Body of pancreas (tissue), 4 donors: ENCODE measurements around the gene FOXP1. TPM values are rescaled to one million over a fixed set of nuclear protein-coding genes. Genes with fewer than 3 reads are reported as not detected.

Experiments used
- ATAC-seq: fragments of 150-250 bp; one replicate; pipeline ENCODE4 v1.9.1; 2016
- DNase-seq, 4 donors: peaks; one replicate each; pipeline ENCODE4 v3.0.0-alpha.2; 2019
- H3K27ac ChIP-seq, 4 donors: fragments of 200-600 bp; sonication (generic); 1 replicate in 3 of 4; 2 replicates in 1 of 4; pipeline versions ENCODE4 v1.5.1 to v1.6.1; 2016 to 2019; ENCODE audit warnings: mild to moderate bottlenecking in 1 of 4, mixed read lengths in 1 of 4, moderate library complexity in 1 of 4
- H3K27me3 ChIP-seq, 2 donors: fragments of 200-600 bp; sonication (generic); one replicate each; pipeline ENCODE4 v1.6.0; 2016; ENCODE audit warnings: mild to moderate bottlenecking in 1 of 2
- H3K36me3 ChIP-seq, 2 donors: fragments of 200-600 bp; sonication (generic); replicated peaks in 1 of 2; 2 replicates each; pipeline ENCODE4 v1.5.1; 2016; ENCODE audit warnings: low read depth in 2 of 2; ENCODE audit not compliant: insufficient read depth in 1 of 2
- H3K4me1 ChIP-seq: fragments of 200-600 bp; sonication (generic); one replicate; pipeline ENCODE4 v1.6.0; 2016
- H3K4me3 ChIP-seq, 2 donors: fragments of 200-600 bp; sonication (generic); 1 replicate in 1 of 2; 2 replicates in 1 of 2; pipeline ENCODE4 v1.5.1; 2016 to 2019
- H3K9me3 ChIP-seq, 3 donors: fragments of 200-600 bp; sonication (generic); 1 replicate in 2 of 3; 2 replicates in 1 of 3; pipeline ENCODE4 v1.5.1; 2016
- POLR2A ChIP-seq, 3 donors: fragments of 450-650 bp; IDR thresholded peaks; one replicate each; pipeline ENCODE4 v1.6.1; 2016; ENCODE audit warnings: antibody characterized with exemption in 3 of 3, mild to moderate bottlenecking in 2 of 3
- WGBS, 2 donors: methylation state at CpG; one replicate each; pipeline ENCODE4 v1.1.5; 2017; 5-methylcytosine and 5-hydroxymethylcytosine counted together
- intact Hi-C: fragments of 100-400 bp; cut with DNase I; formaldehyde crosslinking; loops from one replicate; pipeline ENCODE4 v1.15.1; 2023
- total RNA-seq, 2 donors: library from RNA; depleted of rRNA; stranded (reverse); fragments of >200 nt; gene quantifications; one replicate each; pipeline ENCODE4 v1.1.0, GENCODE V29; 2016
- TF ChIP-seq, protein P1 (sequence below), 7 experiments: fragments of 450-650 bp in 4 of 7; fragments of 200-600 bp in 3 of 7; sonication (generic) in 3 of 7; IDR thresholded peaks; one replicate each; pipeline ENCODE4 v1.5.1; 2016 to 2019; ENCODE audit warnings: antibody characterized with exemption in 7 of 7

The FOXP1 gene
- total RNA-seq, 2 donors from 2014 or later, result 85.7 to 86.1 TPM

DNA sequence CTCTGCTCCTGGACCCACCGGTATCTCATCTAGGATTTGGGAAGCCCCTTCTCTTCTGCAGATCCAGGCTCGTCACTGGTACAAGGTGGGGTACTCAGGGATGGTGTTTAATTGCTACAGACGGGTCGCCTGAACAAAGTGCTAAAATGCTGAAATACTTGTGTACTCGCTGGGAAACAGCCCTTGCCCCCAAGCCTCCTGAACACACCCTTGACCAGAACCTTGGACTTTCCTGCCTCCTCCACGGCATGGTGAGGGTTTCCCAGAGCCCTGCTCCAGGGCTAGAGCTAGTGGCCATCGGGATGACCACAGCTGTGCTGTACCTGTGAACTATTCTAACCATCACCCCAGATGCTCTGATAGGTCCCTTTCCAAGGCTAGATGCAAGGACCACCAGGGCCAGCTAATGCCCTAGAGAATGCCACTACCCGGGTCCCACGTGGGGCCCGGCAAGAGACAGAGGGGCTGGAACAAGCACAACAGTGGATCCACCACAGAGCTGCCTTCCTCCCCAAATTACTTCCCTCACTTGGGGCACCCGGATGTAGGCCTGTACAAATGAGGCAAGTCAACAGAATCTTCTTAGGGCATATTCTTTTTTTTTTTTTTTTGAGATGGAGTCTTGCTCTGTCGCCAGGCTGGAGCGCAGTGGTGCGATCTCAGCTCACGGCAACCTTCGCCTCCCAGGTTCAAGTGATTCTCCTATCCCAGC, 267.3 kb downstream of the FOXP1 start:
- H3K4me1 ChIP-seq, result peaks cover 28% of the 10 kb centered on the region
- intact Hi-C loops, result no loop called here
- no peaks in the 10 kb centered on the region for H3K27me3 ChIP-seq
- no peaks in the 10 kb centered on the region for H3K9me3 ChIP-seq
- no peak overlapping the region for H3K4me3 ChIP-seq
- no peak overlapping the region for H3K27ac ChIP-seq
- DNase-seq (no peak), ATAC-seq (no peak)
- 91 to 93% methylated on average over 13 to 16 of the region's 16 CpGs for WGBS, 2 donors
- no peaks in the 10 kb centered on the region for H3K36me3 ChIP-seq
- no peak for TF ChIP-seq POLR2A (IDR thresholded peaks at IDR 0.05)
- TF ChIP-seq, protein P1, sequence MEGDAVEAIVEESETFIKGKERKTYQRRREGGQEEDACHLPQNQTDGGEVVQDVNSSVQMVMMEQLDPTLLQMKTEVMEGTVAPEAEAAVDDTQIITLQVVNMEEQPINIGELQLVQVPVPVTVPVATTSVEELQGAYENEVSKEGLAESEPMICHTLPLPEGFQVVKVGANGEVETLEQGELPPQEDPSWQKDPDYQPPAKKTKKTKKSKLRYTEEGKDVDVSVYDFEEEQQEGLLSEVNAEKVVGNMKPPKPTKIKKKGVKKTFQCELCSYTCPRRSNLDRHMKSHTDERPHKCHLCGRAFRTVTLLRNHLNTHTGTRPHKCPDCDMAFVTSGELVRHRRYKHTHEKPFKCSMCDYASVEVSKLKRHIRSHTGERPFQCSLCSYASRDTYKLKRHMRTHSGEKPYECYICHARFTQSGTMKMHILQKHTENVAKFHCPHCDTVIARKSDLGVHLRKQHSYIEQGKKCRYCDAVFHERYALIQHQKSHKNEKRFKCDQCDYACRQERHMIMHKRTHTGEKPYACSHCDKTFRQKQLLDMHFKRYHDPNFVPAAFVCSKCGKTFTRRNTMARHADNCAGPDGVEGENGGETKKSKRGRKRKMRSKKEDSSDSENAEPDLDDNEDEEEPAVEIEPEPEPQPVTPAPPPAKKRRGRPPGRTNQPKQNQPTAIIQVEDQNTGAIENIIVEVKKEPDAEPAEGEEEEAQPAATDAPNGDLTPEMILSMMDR (IDR thresholded peaks at IDR 0.05), result no peak

DNA sequence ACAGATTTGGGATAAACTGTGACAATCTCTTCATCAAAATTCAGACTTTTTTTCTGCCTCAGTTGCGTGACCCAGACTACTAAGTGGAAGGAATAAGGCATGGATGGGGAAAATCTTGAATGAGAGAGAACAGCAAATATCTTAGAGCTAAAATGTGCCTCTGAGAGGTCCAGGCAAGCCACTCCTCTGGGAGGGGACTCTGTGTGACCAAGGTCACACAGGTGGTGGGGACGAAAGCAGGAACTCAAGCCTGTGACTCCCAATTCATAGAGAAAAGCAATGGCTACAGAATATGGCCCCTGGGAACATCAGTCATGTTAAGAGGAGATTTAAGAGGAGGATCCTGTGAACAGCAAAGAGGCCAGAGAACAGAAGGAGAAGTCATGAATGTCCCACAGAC, 268.1 kb downstream of the FOXP1 start:
- Histone ChIP-seq H3K9me3 (no peaks in the 10 kb centered on the region), H3K27me3 (no peaks in the 10 kb centered on the region), H3K4me1 (peaks cover 28% of the 10 kb centered on the region), H3K4me3 (no peak overlapping the region), H3K36me3 (no peaks in the 10 kb centered on the region), H3K27ac (no peak overlapping the region)
- WGBS, 2 donors, result 58 to 61% methylated on average over 2 of the region's 2 CpGs
- ATAC-seq, result peak; percentile 18
- TF ChIP-seq, protein P1 (IDR thresholded peaks at IDR 0.05), result no peak
- no peak for TF ChIP-seq POLR2A (IDR thresholded peaks at IDR 0.05)
- intact Hi-C loops, result no loop called here
- DNase-seq, result peak in 1 of 4 donors; percentile 30

DNA sequence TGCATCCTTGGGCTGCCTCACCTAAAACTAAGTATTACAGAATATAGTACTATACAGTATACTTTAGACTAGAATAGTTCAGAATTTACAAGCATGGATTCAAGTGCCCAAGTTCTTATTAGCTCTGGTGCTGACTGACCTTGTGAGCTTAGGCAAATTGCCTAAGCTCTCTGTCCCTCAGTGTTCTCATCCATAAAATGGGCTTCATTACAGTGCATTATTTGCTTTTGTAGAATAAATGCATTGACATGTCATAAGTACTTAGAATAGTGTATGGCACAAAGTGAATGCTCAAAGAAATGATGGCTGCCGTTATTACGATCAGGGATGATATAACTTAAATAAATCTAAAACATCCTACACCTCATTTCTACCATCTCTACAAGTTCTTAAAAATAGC, 269.7 kb downstream of the FOXP1 start:
- Histone ChIP-seq H3K36me3 (no peaks in the 10 kb centered on the region), H3K27ac (no peak overlapping the region), H3K4me3 (no peak overlapping the region), H3K9me3 (no peaks in the 10 kb centered on the region), H3K4me1 (peaks cover 25% of the 10 kb centered on the region), H3K27me3 (no peaks in the 10 kb centered on the region)
- 93 to 98% methylated on average over 2 of the region's 2 CpGs for WGBS, 2 donors
- ATAC-seq (no peak), DNase-seq (no peak)
- no peak for TF ChIP-seq POLR2A (IDR thresholded peaks at IDR 0.05)
- TF ChIP-seq, protein P1 (IDR thresholded peaks at IDR 0.05), result no peak
- intact Hi-C loops, result no loop called here

DNA sequence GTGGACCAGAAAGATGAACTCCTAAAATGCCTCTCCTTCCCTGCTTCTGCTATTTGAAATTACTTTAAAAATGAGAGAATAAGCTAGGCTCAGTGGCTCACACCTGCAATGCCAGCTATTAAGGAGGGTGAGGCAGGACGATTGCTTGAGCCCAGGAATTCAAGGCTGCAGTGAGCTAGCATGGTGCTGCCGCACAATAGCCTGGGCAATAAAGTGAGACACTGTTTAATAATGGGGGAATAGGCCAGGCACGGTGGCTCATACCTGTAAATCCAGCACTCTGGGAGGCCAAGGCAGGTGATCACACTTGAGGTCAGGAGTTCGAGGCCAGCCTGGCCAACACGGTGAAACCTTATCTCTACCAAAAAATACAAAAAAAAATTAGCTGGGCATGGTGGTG, 271.1 kb downstream of the FOXP1 start:
- TF ChIP-seq, protein P1 (IDR thresholded peaks at IDR 0.05), result no peak
- TF ChIP-seq POLR2A (IDR thresholded peaks at IDR 0.05), result no peak
- no peak overlapping the region for H3K4me3 ChIP-seq
- WGBS, 2 donors, result 74 to 78% methylated on average over 5 of the region's 5 CpGs
- DNase-seq, result no peak
- peaks cover 11% of the 10 kb centered on the region for H3K4me1 ChIP-seq
- intact Hi-C loops, result no loop called here
- ATAC-seq, result no peak
- H3K36me3 ChIP-seq, result no peaks in the 10 kb centered on the region
- no peaks in the 10 kb centered on the region for H3K9me3 ChIP-seq
- no peak overlapping the region for H3K27ac ChIP-seq
- no peaks in the 10 kb centered on the region for H3K27me3 ChIP-seq

GRCh38 chr3:71311661-71312046, 271.9 kb downstream of the FOXP1 start:
- peaks cover 8% of the 10 kb centered on the region for H3K4me1 ChIP-seq
- H3K27ac ChIP-seq, result no peak overlapping the region
- no peak for DNase-seq

More at GRCh38 chr3:71311661-71312046, 271.9 kb downstream of the FOXP1 start:
- Histone ChIP-seq H3K36me3 (no peaks in the 10 kb centered on the region), H3K9me3 (no peaks in the 10 kb centered on the region), H3K4me3 (no peak overlapping the region), H3K27me3 (no peaks in the 10 kb centered on the region)
- WGBS, 2 donors, result 91 to 94% methylated on average over 3 of the region's 3 CpGs
- no peak for TF ChIP-seq POLR2A (IDR thresholded peaks at IDR 0.05)
- TF ChIP-seq, protein P1 (IDR thresholded peaks at IDR 0.05), result no peak
- intact Hi-C loops, result no loop called here
- no peak for ATAC-seq
